ENCODE data around the gene PRPF39. TPM values are rescaled to one million over a fixed set of nuclear protein-coding genes. Genes with fewer than 3 reads are reported as not detected.

PRPF39 gene
- total and polyA plus RNA-seq, 2 of the 13 experiments (the other 11 are each of a cell fraction or from before 2014, with no cell fraction given): 44.2 to 65.0 TPM

GRCh38 chr14:45135659-45136395 is 51.9 kb downstream of the PRPF39 start, which contains the start of gene FANCM (continued):
- TF ChIP-seq AKAP8 (CRISPR knock-in tag; IDR thresholded peaks at IDR 0.05): no peak
- TF ChIP-seq, protein P1, sequence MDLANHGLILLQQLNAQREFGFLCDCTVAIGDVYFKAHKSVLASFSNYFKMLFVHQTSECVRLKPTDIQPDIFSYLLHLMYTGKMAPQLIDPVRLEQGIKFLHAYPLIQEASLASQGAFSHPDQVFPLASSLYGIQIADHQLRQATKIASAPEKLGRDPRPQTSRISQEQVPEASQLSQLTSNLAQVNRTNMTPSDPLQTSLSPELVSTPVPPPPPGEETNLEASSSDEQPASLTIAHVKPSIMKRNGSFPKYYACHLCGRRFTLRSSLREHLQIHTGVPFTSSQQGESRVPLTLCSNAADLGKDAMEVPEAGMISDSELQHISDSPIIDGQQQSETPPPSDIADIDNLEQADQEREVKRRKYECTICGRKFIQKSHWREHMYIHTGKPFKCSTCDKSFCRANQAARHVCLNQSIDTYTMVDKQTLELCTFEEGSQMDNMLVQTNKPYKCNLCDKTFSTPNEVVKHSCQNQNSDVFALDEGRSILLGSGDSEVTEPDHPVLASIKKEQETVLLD (CRISPR knock-in tag; IDR thresholded peaks at IDR 0.05; ENCODE audit: low read depth): 0 out of 2 replicates have a peak, but pooled peaks have one; percentile 38
- TF ChIP-seq TP53 (CRISPR knock-in tag; conservative IDR thresholded peaks at IDR 0.05): no peak
- peak; percentile 99 for TF ChIP-seq HDAC1 (CRISPR knock-in tag; IDR thresholded peaks at IDR 0.05)
- peak; percentile 51; the same call in 1 of the 2 replicates for TF ChIP-seq ZNF619 (CRISPR knock-in tag; IDR thresholded peaks at IDR 0.05)
- no peak for TF ChIP-seq RAD51 (IDR thresholded peaks at IDR 0.05; ENCODE audit: borderline replicate concordance)
- 0 out of 2 replicates have a peak, but pooled peaks have one; percentile 29 for TF ChIP-seq ZNF12 (CRISPR knock-in tag; IDR thresholded peaks at IDR 0.05)
- TF ChIP-seq, protein P2, sequence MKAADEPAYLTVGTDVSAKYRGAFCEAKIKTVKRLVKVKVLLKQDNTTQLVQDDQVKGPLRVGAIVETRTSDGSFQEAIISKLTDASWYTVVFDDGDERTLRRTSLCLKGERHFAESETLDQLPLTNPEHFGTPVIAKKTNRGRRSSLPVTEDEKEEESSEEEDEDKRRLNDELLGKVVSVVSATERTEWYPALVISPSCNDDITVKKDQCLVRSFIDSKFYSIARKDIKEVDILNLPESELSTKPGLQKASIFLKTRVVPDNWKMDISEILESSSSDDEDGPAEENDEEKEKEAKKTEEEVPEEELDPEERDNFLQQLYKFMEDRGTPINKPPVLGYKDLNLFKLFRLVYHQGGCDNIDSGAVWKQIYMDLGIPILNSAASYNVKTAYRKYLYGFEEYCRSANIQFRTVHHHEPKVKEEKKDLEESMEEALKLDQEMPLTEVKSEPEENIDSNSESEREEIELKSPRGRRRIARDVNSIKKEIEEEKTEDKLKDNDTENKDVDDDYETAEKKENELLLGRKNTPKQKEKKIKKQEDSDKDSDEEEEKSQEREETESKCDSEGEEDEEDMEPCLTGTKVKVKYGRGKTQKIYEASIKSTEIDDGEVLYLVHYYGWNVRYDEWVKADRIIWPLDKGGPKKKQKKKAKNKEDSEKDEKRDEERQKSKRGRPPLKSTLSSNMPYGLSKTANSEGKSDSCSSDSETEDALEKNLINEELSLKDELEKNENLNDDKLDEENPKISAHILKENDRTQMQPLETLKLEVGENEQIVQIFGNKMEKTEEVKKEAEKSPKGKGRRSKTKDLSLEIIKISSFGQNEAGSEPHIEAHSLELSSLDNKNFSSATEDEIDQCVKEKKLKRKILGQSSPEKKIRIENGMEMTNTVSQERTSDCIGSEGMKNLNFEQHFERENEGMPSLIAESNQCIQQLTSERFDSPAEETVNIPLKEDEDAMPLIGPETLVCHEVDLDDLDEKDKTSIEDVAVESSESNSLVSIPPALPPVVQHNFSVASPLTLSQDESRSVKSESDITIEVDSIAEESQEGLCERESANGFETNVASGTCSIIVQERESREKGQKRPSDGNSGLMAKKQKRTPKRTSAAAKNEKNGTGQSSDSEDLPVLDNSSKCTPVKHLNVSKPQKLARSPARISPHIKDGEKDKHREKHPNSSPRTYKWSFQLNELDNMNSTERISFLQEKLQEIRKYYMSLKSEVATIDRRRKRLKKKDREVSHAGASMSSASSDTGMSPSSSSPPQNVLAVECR (CRISPR knock-in tag; IDR thresholded peaks at IDR 0.05; ENCODE audit: borderline replicate concordance): peak; percentile 99
- TF ChIP-seq JUNB (CRISPR knock-in tag; IDR thresholded peaks at IDR 0.05; ENCODE audit: borderline replicate concordance): no peak; the same call in 1 of the 2 replicates
- no peak for TF ChIP-seq PTBP1 (IDR thresholded peaks at IDR 0.05; ENCODE audit: low read depth, low read length, poor library complexity, severe bottlenecking)
- peak; percentile 62; the same call in 1 of the 2 replicates for TF ChIP-seq ZNF350 (CRISPR knock-in tag; IDR thresholded peaks at IDR 0.05; ENCODE audit: borderline replicate concordance, low read depth)
- TF ChIP-seq GATAD1 (CRISPR knock-in tag; IDR thresholded peaks at IDR 0.05): peak; percentile 91
- no peak for TF ChIP-seq ZEB1 (IDR thresholded peaks at IDR 0.05; ENCODE audit: insufficient replicate concordance, low read depth)
- no peak for TF ChIP-seq FOSL1 (CRISPR knock-in tag; IDR thresholded peaks at IDR 0.05; ENCODE audit: borderline replicate concordance)
- no peak for TF ChIP-seq ZKSCAN8 (CRISPR knock-in tag; IDR thresholded peaks at IDR 0.05; ENCODE audit: borderline replicate concordance)
- TF ChIP-seq NCOA5 (CRISPR knock-in tag; IDR thresholded peaks at IDR 0.05): no peak
- TF ChIP-seq MXI1 (IDR thresholded peaks at IDR 0.05; ENCODE audit: borderline replicate concordance, low read depth, low read length): peak; percentile 95
- peak; percentile 56 for TF ChIP-seq HOXA3 (CRISPR knock-in tag; IDR thresholded peaks at IDR 0.05)
- no peak for TF ChIP-seq KAT2B (IDR thresholded peaks at IDR 0.05; ENCODE audit: borderline replicate concordance, low read depth, low read length)
- TF ChIP-seq ZBTB21 (CRISPR knock-in tag; IDR thresholded peaks at IDR 0.05): no peak; the same call in 1 of the 2 replicates
- TF ChIP-seq ZNF10 (CRISPR knock-in tag; IDR thresholded peaks at IDR 0.05; ENCODE audit: borderline replicate concordance, low read depth): no peak
- TF ChIP-seq POLR2AphosphoS2 (IDR thresholded peaks at IDR 0.05; ENCODE audit: low read depth, low read length): no peak
- peak; percentile 31; the same call in 1 of the 2 replicates for TF ChIP-seq ZNF605 (CRISPR knock-in tag; IDR thresholded peaks at IDR 0.05)
- TF ChIP-seq ZC3H13 (CRISPR knock-in tag; IDR thresholded peaks at IDR 0.05): 0 out of 2 replicates have a peak, but pooled peaks have one; percentile 52
- peak; percentile 68; the same call in 1 of the 2 replicates for TF ChIP-seq ELF4 (CRISPR knock-in tag; IDR thresholded peaks at IDR 0.05; ENCODE audit: borderline replicate concordance)
- TF ChIP-seq MBNL3 (CRISPR knock-in tag; conservative IDR thresholded peaks at IDR 0.05): no peak

Data from HepG2 (cell line).